Activated naive CD4-positive, alpha-beta T cell treated with Interleukin-2 at 50 U/mL for 16 hours (primary cell): ENCODE results near the gene WDFY3.

Experiments used
- DNase-seq: peaks from one replicate; pipeline ENCODE4 v3.0.0-alpha.2; 2020

Gene WDFY3

GRCh38 chr4:84778041-84778440, 188.4 kb downstream of the WDFY3 start:
- DNase-seq = no peak

- no peak for DNase-seq
These were observed 199.3 kb downstream of the WDFY3 start for GRCh38 chr4:84767168-84767567.

GRCh38 chr4:84753321-84753972, 213.0 kb downstream of the WDFY3 start:
- DNase-seq = no peak

GRCh38 chr4:84751707-84752106, 214.8 kb downstream of the WDFY3 start:
- no peak for DNase-seq

GRCh38 chr4:84750960-84751283, 215.6 kb downstream of the WDFY3 start:
- DNase-seq = no peak

GRCh38 chr4:84750260-84750959, 216.1 kb downstream of the WDFY3 start:
- no peak for DNase-seq

GRCh38 chr4:84740057-84740456, 226.4 kb downstream of the WDFY3 start:
- no peak for DNase-seq

- no peak for DNase-seq
These were observed 227.9 kb downstream of the WDFY3 start for GRCh38 chr4:84738622-84739021.

GRCh38 chr4:84737656-84738055, 228.8 kb downstream of the WDFY3 start:
- DNase-seq = no peak

GRCh38 chr4:84734037-84734436, 232.5 kb downstream of the WDFY3 start:
- DNase-seq = no peak

GRCh38 chr4:84733343-84734033, 233.0 kb downstream of the WDFY3 start:
- no peak for DNase-seq

- no peak for DNase-seq
These were observed 236.1 kb downstream of the WDFY3 start for GRCh38 chr4:84730375-84730774.

GRCh38 chr4:84727491-84727890, 239.0 kb downstream of the WDFY3 start:
- DNase-seq = no peak

GRCh38 chr4:84726356-84726755, 240.1 kb downstream of the WDFY3 start:
- no peak for DNase-seq

GRCh38 chr4:84722720-84723119, 243.8 kb downstream of the WDFY3 start:
- no peak for DNase-seq

GRCh38 chr4:84719115-84719514, 247.4 kb downstream of the WDFY3 start:
- DNase-seq = no peak

- no peak for DNase-seq
These were observed 247.8 kb downstream of the WDFY3 start for GRCh38 chr4:84718699-84719098.

- no peak for DNase-seq
These were observed 255.9 kb downstream of the WDFY3 start for GRCh38 chr4:84710548-84710947.

GRCh38 chr4:84708406-84709135, 257.9 kb downstream of the WDFY3 start:
- no peak for DNase-seq

GRCh38 chr4:84706286-84706685, 260.2 kb downstream of the WDFY3 start:
- no peak for DNase-seq

- DNase-seq = no peak
These were observed 267.4 kb downstream of the WDFY3 start for GRCh38 chr4:84699001-84699671.

GRCh38 chr4:84697615-84698201, 268.8 kb downstream of the WDFY3 start:
- no peak for DNase-seq

- no peak for DNase-seq
These were observed 269.3 kb downstream of the WDFY3 start for GRCh38 chr4:84697159-84697558.
